ENCODE measurements around the gene CHST11. TPM values are rescaled to one million over a fixed set of nuclear protein-coding genes. Genes with fewer than 3 reads are reported as not detected.

Gene CHST11
- total and polyA plus RNA-seq, 9 of the 15 experiments (the other 6 are each of a cell fraction or from before 2014, with no cell fraction given), result 2.3 to 38.7 (median 15.0) TPM

DNA sequence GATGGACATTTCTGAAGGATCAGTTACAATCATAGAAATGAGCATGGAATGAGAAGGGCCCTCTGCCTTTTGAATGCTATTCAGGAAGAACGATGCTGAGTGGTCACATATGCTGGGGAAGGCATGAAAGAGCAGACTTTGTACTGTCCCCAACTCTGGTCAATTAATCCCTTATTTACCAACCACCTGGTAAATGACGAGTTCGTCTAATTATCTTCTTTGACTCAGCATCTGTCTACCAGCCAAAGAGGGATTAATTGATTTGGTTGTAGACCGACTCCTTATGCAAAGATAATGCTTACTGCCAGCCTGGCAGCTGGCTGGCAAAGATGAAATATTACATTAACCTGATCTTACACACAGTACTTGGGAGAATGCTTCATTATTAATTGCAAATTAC lies 152.2 kb downstream of the CHST11 start:
- 84% methylated on average over 4 of the region's 4 CpGs for WGBS (ENCODE audit: insufficient coverage, low coverage, missing lambda C conversion rate)
- H3K79me2 ChIP-seq (ENCODE audit: control insufficient read depth, insufficient read depth, low read length), result peaks cover 57% of the 10 kb centered on the region
- peaks cover 4% of the 10 kb centered on the region for H3K9me1 ChIP-seq (ENCODE audit: control insufficient read depth, insufficient read depth, low read length)
- in situ Hi-C loops (cut with MboI) (no loop called here), intact Hi-C loops (cut with micrococcal nuclease) (no loop called here)
- no peak for DNase-seq (ENCODE audit: extremely low read depth in 1 of 4, low spot score in 3 of 4)
- TF ChIP-seq MBD2 (IDR thresholded peaks at IDR 0.05; ENCODE audit: borderline replicate concordance, low read depth), result no peak
- TF ChIP-seq ZNF644 (tag; IDR thresholded peaks at IDR 0.05; ENCODE audit: low read depth), result no peak
- TF ChIP-seq RUNX1 (IDR thresholded peaks at IDR 0.05; ENCODE audit: low read depth), result no peak
- peaks cover 30 to 32% of the 10 kb centered on the region in 2 experiments for H3K4me1 ChIP-seq (replicated peaks in 1 of 2; ENCODE audit: control insufficient read depth in 2 of 2, insufficient read depth in 2 of 2, low read length in 2 of 2)
- H3K27ac ChIP-seq (ENCODE audit: extremely low read depth, low read depth, low read length), result no peak overlapping the region
- no peaks in the 10 kb centered on the region for H3K9me3 ChIP-seq (replicated peaks; ENCODE audit: control insufficient read depth, insufficient read depth, low read depth, low read length)
- no peak for ATAC-seq
- H3K4me3 ChIP-seq, result no peak overlapping the region
- peaks cover 9% of the 10 kb centered on the region for H3K36me3 ChIP-seq (ENCODE audit: control insufficient read depth, insufficient read depth, low read length)
- no peak overlapping the region for H2AFZ ChIP-seq (ENCODE audit: low read depth, low read length)
- no peak overlapping the region for H3K4me2 ChIP-seq (ENCODE audit: insufficient read depth, low read length)
- no peak overlapping the region for H3K9ac ChIP-seq (ENCODE audit: insufficient read depth in 1 of 2, low read depth in 2 of 2, low read length in 2 of 2)
- no peak for FAIRE-seq
- ChIA-PET POLR2A (no interaction called here), CTCF (ENCODE audit: low intra/inter-chr PET ratio) (no interaction called here)
- H3K27me3 ChIP-seq (ENCODE audit: control insufficient read depth in 2 of 2, insufficient read depth in 2 of 2, low read length in 2 of 2), result no peaks in the 10 kb centered on the region
- 0 out of 2 replicates have a peak, but pooled peaks cover 2% of the 10 kb centered on the region for H4K20me1 ChIP-seq (replicated peaks; ENCODE audit: control insufficient read depth, insufficient read depth, low read length)
- no TSS peak for BruUV-seq (replicated peaks)

GRCh38 chr12:104609445-104609844 lies 152.7 kb downstream of the CHST11 start:
- no peak overlapping the region for H3K9ac ChIP-seq (ENCODE audit: insufficient read depth in 1 of 2, low read depth in 2 of 2, low read length in 2 of 2)
- peaks cover 53% of the 10 kb centered on the region for H3K79me2 ChIP-seq (ENCODE audit: control insufficient read depth, insufficient read depth, low read length)
- no peak overlapping the region for H2AFZ ChIP-seq (ENCODE audit: low read depth, low read length)
- BruUV-seq (replicated peaks), result no TSS peak
- no peaks in the 10 kb centered on the region for H3K9me3 ChIP-seq (replicated peaks; ENCODE audit: control insufficient read depth, insufficient read depth, low read depth, low read length)
- FAIRE-seq, result no peak
- ChIA-PET CTCF (ENCODE audit: low intra/inter-chr PET ratio) (no interaction called here), POLR2A (interaction anchor here (1.0 kb wide), 1 partner anchor 8 kb away, joined by 3 read pairs; no protein-coding TSS in a partner anchor)
- in situ Hi-C loops (cut with MboI), result no loop called here
- no peak overlapping the region for H3K4me3 ChIP-seq
- TF ChIP-seq SOX6 (IDR thresholded peaks at IDR 0.05) (no peak), TOE1 (IDR thresholded peaks at IDR 0.05; ENCODE audit: borderline replicate concordance) (no peak), TOE1 (CRISPR knock-in tag; IDR thresholded peaks at IDR 0.05; ENCODE audit: borderline replicate concordance, low read depth) (no peak), EWSR1 (IDR thresholded peaks at IDR 0.05; ENCODE audit: borderline replicate concordance, low read depth, partially characterized antibody) (no peak), ZNF408 (CRISPR knock-in tag; IDR thresholded peaks at IDR 0.05; ENCODE audit: low read depth) (no peak), KLF10 (CRISPR knock-in tag; IDR thresholded peaks at IDR 0.05) (no peak), ZNF77 (CRISPR knock-in tag; IDR thresholded peaks at IDR 0.05) (no peak)
- no peak overlapping the region for H3K4me2 ChIP-seq (ENCODE audit: insufficient read depth, low read length)
- H3K27ac ChIP-seq (ENCODE audit: extremely low read depth, low read depth, low read length), result no peak overlapping the region
- no peak for ATAC-seq
- H3K4me1 ChIP-seq (replicated peaks in 1 of 2; ENCODE audit: control insufficient read depth in 2 of 2, insufficient read depth in 2 of 2, low read length in 2 of 2), result peaks cover 26 to 27% of the 10 kb centered on the region in 2 experiments
- H3K27me3 ChIP-seq (ENCODE audit: control insufficient read depth in 2 of 2, insufficient read depth in 2 of 2, low read length in 2 of 2), result no peaks in the 10 kb centered on the region
- 0 out of 2 replicates have a peak, but pooled peaks cover 2% of the 10 kb centered on the region for H4K20me1 ChIP-seq (replicated peaks; ENCODE audit: control insufficient read depth, insufficient read depth, low read length)
- H3K9me1 ChIP-seq (ENCODE audit: control insufficient read depth, insufficient read depth, low read length), result no peaks in the 10 kb centered on the region
- intact Hi-C loops (cut with micrococcal nuclease), result no loop called here
- no peak for DNase-seq (ENCODE audit: extremely low read depth in 1 of 4, low spot score in 3 of 4)
- H3K36me3 ChIP-seq (ENCODE audit: control insufficient read depth, insufficient read depth, low read length), result peaks cover 9% of the 10 kb centered on the region
